DOHH2 (cell line): ENCODE data around the gene OSBP.

Experiments used
- EZH2phosphoT487 ChIP-seq: fragments of 200-600 bp; sonication (generic); IDR thresholded peaks from 2 replicates; pipeline ENCODE4 v1.6.1; 2017; ENCODE audit warnings: borderline replicate concordance, mild to moderate bottlenecking, antibody characterized with exemption, low read length, moderate library complexity, mixed read lengths
- TF ChIP-seq, protein P1 (sequence below): fragments of 200-600 bp; sonication (generic); IDR thresholded peaks from one replicate; pipeline ENCODE4 v1.5.1; 2014; ENCODE audit warnings: antibody characterized with exemption, mild to moderate bottlenecking, low read depth, low read length; ENCODE audit not compliant: poor library complexity, severe bottlenecking

- TF ChIP-seq, protein P1, sequence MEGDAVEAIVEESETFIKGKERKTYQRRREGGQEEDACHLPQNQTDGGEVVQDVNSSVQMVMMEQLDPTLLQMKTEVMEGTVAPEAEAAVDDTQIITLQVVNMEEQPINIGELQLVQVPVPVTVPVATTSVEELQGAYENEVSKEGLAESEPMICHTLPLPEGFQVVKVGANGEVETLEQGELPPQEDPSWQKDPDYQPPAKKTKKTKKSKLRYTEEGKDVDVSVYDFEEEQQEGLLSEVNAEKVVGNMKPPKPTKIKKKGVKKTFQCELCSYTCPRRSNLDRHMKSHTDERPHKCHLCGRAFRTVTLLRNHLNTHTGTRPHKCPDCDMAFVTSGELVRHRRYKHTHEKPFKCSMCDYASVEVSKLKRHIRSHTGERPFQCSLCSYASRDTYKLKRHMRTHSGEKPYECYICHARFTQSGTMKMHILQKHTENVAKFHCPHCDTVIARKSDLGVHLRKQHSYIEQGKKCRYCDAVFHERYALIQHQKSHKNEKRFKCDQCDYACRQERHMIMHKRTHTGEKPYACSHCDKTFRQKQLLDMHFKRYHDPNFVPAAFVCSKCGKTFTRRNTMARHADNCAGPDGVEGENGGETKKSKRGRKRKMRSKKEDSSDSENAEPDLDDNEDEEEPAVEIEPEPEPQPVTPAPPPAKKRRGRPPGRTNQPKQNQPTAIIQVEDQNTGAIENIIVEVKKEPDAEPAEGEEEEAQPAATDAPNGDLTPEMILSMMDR: peak; percentile 58
- no peak for TF ChIP-seq EZH2phosphoT487
These were observed 65.2 kb downstream of the OSBP start for GRCh38 chr11:59550368-59550841.
